Body of pancreas (tissue), 4 donors: ENCODE measurements around the gene OGN.

ENCODE experiments used
- POLR2A ChIP-seq, 3 donors: fragments of 450-650 bp; IDR thresholded peaks; one replicate each; pipeline ENCODE4 v1.6.1; 2016; ENCODE audit warnings: antibody characterized with exemption in 3 of 3, mild to moderate bottlenecking in 2 of 3
- TF ChIP-seq, protein P1 (sequence below), 7 experiments: fragments of 450-650 bp in 4 of 7; fragments of 200-600 bp in 3 of 7; sonication (generic) in 3 of 7; IDR thresholded peaks; one replicate each; pipeline ENCODE4 v1.5.1; 2016 to 2019; ENCODE audit warnings: antibody characterized with exemption in 7 of 7

DNA sequence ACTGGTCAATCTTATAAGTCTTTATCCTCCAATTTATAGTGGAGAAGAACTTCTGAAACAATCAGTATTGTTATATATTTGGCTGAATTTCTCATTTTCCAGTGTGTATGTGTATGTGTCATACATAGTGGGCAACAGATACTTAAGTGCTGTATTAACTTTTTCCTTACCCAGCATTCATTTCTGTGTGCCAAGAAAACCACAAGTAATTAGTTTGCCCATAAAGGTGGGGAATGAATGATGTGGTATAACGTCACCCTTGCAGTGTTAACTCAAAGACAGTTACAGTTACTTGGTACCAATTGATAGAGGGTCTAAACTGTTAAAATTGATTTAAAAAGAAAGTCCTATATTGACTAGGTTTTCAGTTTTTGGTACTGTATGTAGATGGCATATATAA is 2.0 kb downstream of the OGN start:
- TF ChIP-seq POLR2A (IDR thresholded peaks at IDR 0.05) = no peak
- TF ChIP-seq, protein P1, sequence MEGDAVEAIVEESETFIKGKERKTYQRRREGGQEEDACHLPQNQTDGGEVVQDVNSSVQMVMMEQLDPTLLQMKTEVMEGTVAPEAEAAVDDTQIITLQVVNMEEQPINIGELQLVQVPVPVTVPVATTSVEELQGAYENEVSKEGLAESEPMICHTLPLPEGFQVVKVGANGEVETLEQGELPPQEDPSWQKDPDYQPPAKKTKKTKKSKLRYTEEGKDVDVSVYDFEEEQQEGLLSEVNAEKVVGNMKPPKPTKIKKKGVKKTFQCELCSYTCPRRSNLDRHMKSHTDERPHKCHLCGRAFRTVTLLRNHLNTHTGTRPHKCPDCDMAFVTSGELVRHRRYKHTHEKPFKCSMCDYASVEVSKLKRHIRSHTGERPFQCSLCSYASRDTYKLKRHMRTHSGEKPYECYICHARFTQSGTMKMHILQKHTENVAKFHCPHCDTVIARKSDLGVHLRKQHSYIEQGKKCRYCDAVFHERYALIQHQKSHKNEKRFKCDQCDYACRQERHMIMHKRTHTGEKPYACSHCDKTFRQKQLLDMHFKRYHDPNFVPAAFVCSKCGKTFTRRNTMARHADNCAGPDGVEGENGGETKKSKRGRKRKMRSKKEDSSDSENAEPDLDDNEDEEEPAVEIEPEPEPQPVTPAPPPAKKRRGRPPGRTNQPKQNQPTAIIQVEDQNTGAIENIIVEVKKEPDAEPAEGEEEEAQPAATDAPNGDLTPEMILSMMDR (IDR thresholded peaks at IDR 0.05) = no peak
